HEK293 (cell line): ENCODE data around the gene KCNK3.
A peak's percentile ranks its signal among the peaks of the same experiment; 100 is the strongest.

Experiments
- CTCF ChIA-PET: fragments of 350-600 bp; formaldehyde crosslinking; extraction: SDS; loops from one replicate; lab custom pipeline; 2021; ENCODE audit warnings: antibody characterized with exemption; lab: Yijun Ruan, JAX
- POLR2A ChIA-PET: fragments of 300-600 bp; formaldehyde crosslinking; extraction: SDS; loops from one replicate; lab custom pipeline; 2020; ENCODE audit warnings: antibody characterized with exemption, inconsistent platforms; lab: Yijun Ruan, JAX
- H3K27ac ChIP-seq: fragments of 200-500 bp; sonication (Bioruptor generic); 2 replicates; pipeline ENCODE4 v1.5.1; 2014; ENCODE audit warnings: low read depth, low read length, control low read depth, inconsistent platforms; ENCODE audit errors: extremely low read depth
- H3K36me3 ChIP-seq, 2 experiments: fragments of 200-500 bp in 1 of 2; sonication (Bioruptor generic) in 1 of 2; 1 replicate in 1 of 2; 2 replicates in 1 of 2; pipeline ENCODE4 v1.5.1; 2014 to 2017; ENCODE audit warnings: inconsistent platforms in 2 of 2, low read length in 2 of 2; ENCODE audit not compliant: control insufficient read depth in 2 of 2, insufficient read depth in 1 of 2
- H3K4me1 ChIP-seq: fragments of 200-500 bp; sonication (Bioruptor generic); 2 replicates; pipeline ENCODE4 v1.5.1; 2014; ENCODE audit warnings: mild to moderate bottlenecking, low read length, inconsistent platforms; ENCODE audit not compliant: control insufficient read depth, insufficient read depth
- H3K4me3 ChIP-seq: 2 replicates; pipeline ENCODE4 v1.5.1; 2011; ENCODE audit warnings: low read depth, mild to moderate bottlenecking, control low read depth, low read length, moderate library complexity
- H3K9me3 ChIP-seq: fragments of 200-500 bp; sonication (Bioruptor generic); 2 replicates; pipeline ENCODE4 v1.5.1; 2014; ENCODE audit warnings: low read depth, low read length, inconsistent platforms; ENCODE audit not compliant: control insufficient read depth, insufficient read depth
- FEZF1 ChIP-seq: fragments of 450-650 bp; formaldehyde crosslinking; IDR thresholded peaks from 2 replicates; pipeline ENCODE4 v1.5.1; 2016; ENCODE audit warnings: missing biosample characterization, missing genetic modification characterization
- GLIS1 ChIP-seq: fragments of 450-650 bp; formaldehyde crosslinking; IDR thresholded peaks from 2 replicates; pipeline ENCODE4 v1.5.1; 2016; ENCODE audit warnings: missing biosample characterization, missing genetic modification characterization
- KLF9 ChIP-seq: fragments of 450-650 bp; formaldehyde crosslinking; IDR thresholded peaks from 2 replicates; pipeline ENCODE4 v1.5.1; 2016; ENCODE audit warnings: missing biosample characterization, missing genetic modification characterization, low read depth
- OSR2 ChIP-seq: fragments of 450-650 bp; formaldehyde crosslinking; IDR thresholded peaks from 2 replicates; pipeline ENCODE4 v1.5.1; 2016; ENCODE audit warnings: missing biosample characterization, missing genetic modification characterization
- PBX3 ChIP-seq: sonication (generic); formaldehyde crosslinking; IDR thresholded peaks from 2 replicates; pipeline ENCODE4 v1.8.1; 2022; ENCODE audit warnings: mild to moderate bottlenecking, moderate library complexity, missing genetic modification reagents
- PRDM4 ChIP-seq: fragments of 450-650 bp; formaldehyde crosslinking; IDR thresholded peaks from 2 replicates; pipeline ENCODE4 v1.5.1; 2017; ENCODE audit warnings: missing biosample characterization, missing genetic modification characterization
- SALL2 ChIP-seq: fragments of 450-650 bp; formaldehyde crosslinking; IDR thresholded peaks from 2 replicates; pipeline ENCODE4 v1.5.0; 2017; ENCODE audit warnings: missing biosample characterization, mild to moderate bottlenecking, missing genetic modification characterization, borderline replicate concordance
- SP2 ChIP-seq: fragments of 450-650 bp; formaldehyde crosslinking; IDR thresholded peaks from 2 replicates; pipeline ENCODE4 v1.5.1; 2016; ENCODE audit warnings: missing biosample characterization, missing genetic modification characterization
- ZFP37 ChIP-seq: fragments of 450-650 bp; formaldehyde crosslinking; IDR thresholded peaks from 2 replicates; pipeline ENCODE4 v1.5.1; 2016; ENCODE audit warnings: missing biosample characterization, missing genetic modification characterization
- ZFP41 ChIP-seq: fragments of 450-650 bp; formaldehyde crosslinking; IDR thresholded peaks from 2 replicates; pipeline ENCODE4 v1.5.1; 2016; ENCODE audit warnings: missing biosample characterization, missing genetic modification characterization, borderline replicate concordance
- ZNF148 ChIP-seq: fragments of 450-650 bp; formaldehyde crosslinking; IDR thresholded peaks from 2 replicates; pipeline ENCODE4 v1.5.0; 2017; ENCODE audit warnings: missing biosample characterization, missing genetic modification characterization, borderline replicate concordance
- ZNF530 ChIP-seq: fragments of 450-650 bp; formaldehyde crosslinking; IDR thresholded peaks from 2 replicates; pipeline ENCODE4 v1.5.1; 2016; ENCODE audit warnings: low read depth, missing biosample characterization, missing genetic modification characterization
- ZNF658 ChIP-seq: fragments of 450-650 bp; formaldehyde crosslinking; IDR thresholded peaks from 2 replicates; pipeline ENCODE4; 2016; ENCODE audit warnings: missing biosample characterization, missing genetic modification characterization
- ZSCAN30 ChIP-seq: fragments of 450-650 bp; IDR thresholded peaks from 2 replicates; pipeline ENCODE4 v1.5.1; 2018; ENCODE audit warnings: missing biosample characterization, mild to moderate bottlenecking, missing genetic modification characterization, moderate library complexity
- TF ChIP-seq, protein P1 (sequence below): IDR thresholded peaks from 2 replicates; pipeline ENCODE4 v1.6.1; 2011; ENCODE audit warnings: mild to moderate bottlenecking, low read depth, low read length, borderline replicate concordance
- TF ChIP-seq, protein P2 (sequence below): fragments of 450-650 bp; formaldehyde crosslinking; IDR thresholded peaks from 2 replicates; pipeline ENCODE4 v1.5.1; 2017; ENCODE audit warnings: missing biosample characterization, missing genetic modification characterization
- TF ChIP-seq, protein P3 (sequence below): fragments of 450-650 bp; formaldehyde crosslinking; IDR thresholded peaks from 2 replicates; pipeline ENCODE4 v1.5.1; 2017; ENCODE audit warnings: missing biosample characterization, missing genetic modification characterization

KCNK3 gene

DNA sequence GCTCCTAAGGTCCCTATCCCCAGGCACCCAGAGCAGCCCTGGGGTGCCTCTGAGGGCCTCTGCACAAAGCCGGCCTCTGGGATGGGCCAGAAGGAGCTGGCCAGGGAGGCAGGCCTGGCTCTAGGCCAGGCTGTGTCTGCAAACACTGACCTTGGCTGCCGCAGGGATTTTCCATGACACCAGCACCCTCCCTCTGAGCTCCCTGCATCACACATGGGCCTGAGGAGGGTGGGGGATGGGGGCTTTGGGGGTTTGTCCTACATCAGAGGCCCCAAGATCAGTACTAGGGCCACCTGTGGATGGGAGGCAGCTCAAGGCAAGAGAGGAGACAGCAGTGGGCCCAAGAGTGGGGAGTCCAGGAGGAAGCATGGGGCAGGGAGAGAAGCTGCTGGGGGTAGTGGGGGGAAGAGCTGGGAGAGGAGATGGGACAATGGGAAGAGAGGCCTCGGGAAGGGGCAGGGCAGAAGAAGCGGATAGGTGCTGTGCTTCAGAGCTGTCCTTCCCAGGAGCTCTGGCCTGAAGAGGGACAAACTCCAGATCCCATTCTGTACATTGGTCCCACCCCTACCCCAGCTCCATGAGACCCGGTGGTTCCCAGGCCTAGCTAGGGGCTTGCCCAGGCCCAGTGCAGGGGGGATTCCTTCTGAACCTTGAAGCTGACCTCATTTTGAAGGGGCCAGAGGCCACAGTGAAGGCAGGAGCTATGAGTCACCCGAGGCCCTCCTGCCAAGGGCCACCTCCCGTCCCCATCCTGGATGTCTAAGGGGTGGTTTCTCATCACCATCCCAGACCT lies 28.0 kb downstream of the KCNK3 start (continued):
- TF ChIP-seq, protein P1, sequence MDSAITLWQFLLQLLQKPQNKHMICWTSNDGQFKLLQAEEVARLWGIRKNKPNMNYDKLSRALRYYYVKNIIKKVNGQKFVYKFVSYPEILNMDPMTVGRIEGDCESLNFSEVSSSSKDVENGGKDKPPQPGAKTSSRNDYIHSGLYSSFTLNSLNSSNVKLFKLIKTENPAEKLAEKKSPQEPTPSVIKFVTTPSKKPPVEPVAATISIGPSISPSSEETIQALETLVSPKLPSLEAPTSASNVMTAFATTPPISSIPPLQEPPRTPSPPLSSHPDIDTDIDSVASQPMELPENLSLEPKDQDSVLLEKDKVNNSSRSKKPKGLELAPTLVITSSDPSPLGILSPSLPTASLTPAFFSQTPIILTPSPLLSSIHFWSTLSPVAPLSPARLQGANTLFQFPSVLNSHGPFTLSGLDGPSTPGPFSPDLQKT = no peak
- TF ChIP-seq ZFP41 (no peak), KLF9 (tag by site-specific recombination) (no peak), ZNF658 (tag by site-specific recombination) (no peak), PBX3 (no peak), PRDM4 (tag by site-specific recombination) (no peak), GLIS1 (tag by site-specific recombination) (peak; percentile 73), ZNF148 (no peak), FEZF1 (tag by site-specific recombination) (no peak), SALL2 (no peak)
- TF ChIP-seq, protein P2, sequence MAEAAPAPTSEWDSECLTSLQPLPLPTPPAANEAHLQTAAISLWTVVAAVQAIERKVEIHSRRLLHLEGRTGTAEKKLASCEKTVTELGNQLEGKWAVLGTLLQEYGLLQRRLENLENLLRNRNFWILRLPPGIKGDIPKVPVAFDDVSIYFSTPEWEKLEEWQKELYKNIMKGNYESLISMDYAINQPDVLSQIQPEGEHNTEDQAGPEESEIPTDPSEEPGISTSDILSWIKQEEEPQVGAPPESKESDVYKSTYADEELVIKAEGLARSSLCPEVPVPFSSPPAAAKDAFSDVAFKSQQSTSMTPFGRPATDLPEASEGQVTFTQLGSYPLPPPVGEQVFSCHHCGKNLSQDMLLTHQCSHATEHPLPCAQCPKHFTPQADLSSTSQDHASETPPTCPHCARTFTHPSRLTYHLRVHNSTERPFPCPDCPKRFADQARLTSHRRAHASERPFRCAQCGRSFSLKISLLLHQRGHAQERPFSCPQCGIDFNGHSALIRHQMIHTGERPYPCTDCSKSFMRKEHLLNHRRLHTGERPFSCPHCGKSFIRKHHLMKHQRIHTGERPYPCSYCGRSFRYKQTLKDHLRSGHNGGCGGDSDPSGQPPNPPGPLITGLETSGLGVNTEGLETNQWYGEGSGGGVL (tag by site-specific recombination) = peak; percentile 63

GRCh38 chr2:26721115-26722032 lies 28.9 kb downstream of the KCNK3 start:
- Histone ChIP-seq H3K4me3 (no peak overlapping the region), H3K36me3 (no peaks in the 10 kb centered on the region), H3K4me1 (peaks cover 6% of the 10 kb centered on the region), H3K9me3 (no peaks in the 10 kb centered on the region), H3K27ac (no peak overlapping the region)
- TF ChIP-seq SP2 (tag by site-specific recombination) (no peak), ZSCAN30 (no peak), ZFP37 (no peak), ZNF530 (tag by site-specific recombination) (no peak), OSR2 (tag by site-specific recombination) (peak; percentile 72)
- TF ChIP-seq, protein P3, sequence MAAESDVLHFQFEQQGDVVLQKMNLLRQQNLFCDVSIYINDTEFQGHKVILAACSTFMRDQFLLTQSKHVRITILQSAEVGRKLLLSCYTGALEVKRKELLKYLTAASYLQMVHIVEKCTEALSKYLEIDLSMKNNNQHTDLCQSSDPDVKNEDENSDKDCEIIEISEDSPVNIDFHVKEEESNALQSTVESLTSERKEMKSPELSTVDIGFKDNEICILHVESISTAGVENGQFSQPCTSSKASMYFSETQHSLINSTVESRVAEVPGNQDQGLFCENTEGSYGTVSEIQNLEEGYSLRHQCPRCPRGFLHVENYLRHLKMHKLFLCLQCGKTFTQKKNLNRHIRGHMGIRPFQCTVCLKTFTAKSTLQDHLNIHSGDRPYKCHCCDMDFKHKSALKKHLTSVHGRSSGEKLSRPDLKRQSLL (tag by site-specific recombination) = peak; percentile 63; the same call in 1 of the 2 replicates
- ChIA-PET CTCF (interaction anchor here (0.7 to 3.7 kb wide), 2 partner anchors 24 to 118 kb away, joined by 3 to 13 read pairs; no protein-coding TSS in a partner anchor), POLR2A (no interaction called here)
